ENCODE measurements around the gene GPC6.

GPC6 gene

GRCh38 chr13:94413598-94413944, 1187.0 kb downstream of the GPC6 start:
- H3K27me3 ChIP-seq (ENCODE audit: low read depth, low read length), result no peaks in the 10 kb centered on the region
- no peaks in the 10 kb centered on the region for H3K36me3 ChIP-seq (replicated peaks; ENCODE audit: low read depth, low read length)
- TF ChIP-seq EZH2phosphoT487 (IDR thresholded peaks at IDR 0.05; ENCODE audit: low read depth), result no peak
- no peak for TF ChIP-seq CTCF (IDR thresholded peaks at IDR 0.05; ENCODE audit: low read depth, low read length)
- no peaks in the 10 kb centered on the region for H3K79me2 ChIP-seq (ENCODE audit: low read length)
- no peak overlapping the region for H3K27ac ChIP-seq (ENCODE audit: low read length)
- no peak overlapping the region for H3K4me3 ChIP-seq (ENCODE audit: low read length)
- H4K20me1 ChIP-seq (ENCODE audit: insufficient read depth, low read length), result no peaks in the 10 kb centered on the region
- no peak overlapping the region for H3K4me2 ChIP-seq (ENCODE audit: low read length)
- no peaks in the 10 kb centered on the region for H3K9me3 ChIP-seq (ENCODE audit: insufficient read depth, low read length)
- no peaks in the 10 kb centered on the region for H3K4me1 ChIP-seq (ENCODE audit: low read length)
- no peak overlapping the region for H3K9ac ChIP-seq (ENCODE audit: low read length)
- no peak overlapping the region for H2AFZ ChIP-seq (ENCODE audit: low read depth, low read length)

- H3K4me1 ChIP-seq (ENCODE audit: low read length), result peaks cover 5% of the 10 kb centered on the region
- no peak overlapping the region for H3K4me2 ChIP-seq (ENCODE audit: low read length)
- H3K36me3 ChIP-seq (replicated peaks; ENCODE audit: low read depth, low read length), result no peaks in the 10 kb centered on the region
- H3K27ac ChIP-seq (ENCODE audit: low read length), result no peak overlapping the region
- no peak overlapping the region for H3K4me3 ChIP-seq (ENCODE audit: low read length)
- no peaks in the 10 kb centered on the region for H4K20me1 ChIP-seq (ENCODE audit: insufficient read depth, low read length)
- no peaks in the 10 kb centered on the region for H3K27me3 ChIP-seq (ENCODE audit: low read depth, low read length)
- H3K9ac ChIP-seq (ENCODE audit: low read length), result no peak overlapping the region
- H3K79me2 ChIP-seq (ENCODE audit: low read length), result no peaks in the 10 kb centered on the region
- no peak for TF ChIP-seq EZH2phosphoT487 (IDR thresholded peaks at IDR 0.05; ENCODE audit: low read depth)
- no peak for TF ChIP-seq CTCF (IDR thresholded peaks at IDR 0.05; ENCODE audit: low read depth, low read length)
- H2AFZ ChIP-seq (ENCODE audit: low read depth, low read length), result no peak overlapping the region
- H3K9me3 ChIP-seq (ENCODE audit: insufficient read depth, low read length), result no peaks in the 10 kb centered on the region
Observed at GRCh38 chr13:94414141-94414540, 1187.5 kb downstream of the GPC6 start.

GRCh38 chr13:94414708-94415107, 1188.1 kb downstream of the GPC6 start:
- TF ChIP-seq EZH2phosphoT487 (IDR thresholded peaks at IDR 0.05; ENCODE audit: low read depth) (no peak), CTCF (IDR thresholded peaks at IDR 0.05; ENCODE audit: low read depth, low read length) (no peak)
- Histone ChIP-seq H3K27me3 (ENCODE audit: low read depth, low read length) (no peaks in the 10 kb centered on the region), H3K36me3 (replicated peaks; ENCODE audit: low read depth, low read length) (no peaks in the 10 kb centered on the region), H3K4me1 (ENCODE audit: low read length) (peaks cover 11% of the 10 kb centered on the region), H3K4me3 (ENCODE audit: low read length) (no peak overlapping the region), H2AFZ (ENCODE audit: low read depth, low read length) (no peak overlapping the region), H3K4me2 (ENCODE audit: low read length) (no peak overlapping the region), H3K79me2 (ENCODE audit: low read length) (no peaks in the 10 kb centered on the region), H3K27ac (ENCODE audit: low read length) (no peak overlapping the region), H3K9me3 (ENCODE audit: insufficient read depth, low read length) (no peaks in the 10 kb centered on the region), H3K9ac (ENCODE audit: low read length) (no peak overlapping the region), H4K20me1 (ENCODE audit: insufficient read depth, low read length) (no peaks in the 10 kb centered on the region)

GRCh38 chr13:94415500-94416237, 1189.1 kb downstream of the GPC6 start:
- H3K9me3 ChIP-seq (ENCODE audit: insufficient read depth, low read length), result no peaks in the 10 kb centered on the region
- no peak overlapping the region for H3K27ac ChIP-seq (ENCODE audit: low read length)
- no peaks in the 10 kb centered on the region for H3K79me2 ChIP-seq (ENCODE audit: low read length)
- no peaks in the 10 kb centered on the region for H3K27me3 ChIP-seq (ENCODE audit: low read depth, low read length)
- H3K4me3 ChIP-seq (ENCODE audit: low read length), result no peak overlapping the region
- H2AFZ ChIP-seq (ENCODE audit: low read depth, low read length), result no peak overlapping the region
- no peak overlapping the region for H3K4me2 ChIP-seq (ENCODE audit: low read length)
- no peaks in the 10 kb centered on the region for H3K36me3 ChIP-seq (replicated peaks; ENCODE audit: low read depth, low read length)
- peaks cover 21% of the 10 kb centered on the region for H3K4me1 ChIP-seq (ENCODE audit: low read length)
- no peak overlapping the region for H3K9ac ChIP-seq (ENCODE audit: low read length)
- no peaks in the 10 kb centered on the region for H4K20me1 ChIP-seq (ENCODE audit: insufficient read depth, low read length)
- no peak for TF ChIP-seq EZH2phosphoT487 (IDR thresholded peaks at IDR 0.05; ENCODE audit: low read depth)
- no peak for TF ChIP-seq CTCF (IDR thresholded peaks at IDR 0.05; ENCODE audit: low read depth, low read length)
